ENCODE data around the gene ERAP2. TPM values are rescaled to one million over a fixed set of nuclear protein-coding genes. Genes with fewer than 3 reads are reported as not detected.

ERAP2 gene
- polyA plus RNA-seq, 1 donor from 2014 or later = not detected

DNA sequence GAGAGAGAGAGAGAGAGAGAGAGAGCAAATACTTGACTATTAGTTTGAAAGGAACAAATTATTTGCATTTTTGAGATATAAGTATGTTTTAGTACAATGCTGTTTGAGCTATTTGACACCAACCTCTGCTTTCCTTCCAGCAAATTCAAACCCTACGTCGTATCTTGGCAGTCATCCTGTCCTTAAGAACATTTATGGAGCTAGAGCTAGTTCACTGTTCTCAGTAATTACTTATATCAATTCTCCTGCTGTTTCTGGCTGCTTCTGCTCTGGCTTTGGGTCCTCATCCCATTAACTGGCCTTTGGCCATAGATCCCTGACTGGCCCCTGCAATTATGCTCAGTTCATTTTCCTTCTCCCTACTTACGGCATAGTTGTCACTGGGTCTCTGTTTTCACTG is 19.9 kb upstream of the ERAP2 start:
- Histone ChIP-seq H2AFZ (ENCODE audit: low read depth, low read length) (no peak overlapping the region), H3F3A (ENCODE audit: insufficient read depth, low read length, poor library complexity, severe bottlenecking) (no peaks in the 10 kb centered on the region), H3K9ac (ENCODE audit: low read length) (no peak overlapping the region), H3K9me3 (ENCODE audit: low read length) (no peaks in the 10 kb centered on the region), H3K36me3 (ENCODE audit: insufficient read depth, low read length) (no peaks in the 10 kb centered on the region), H3K4me2 (ENCODE audit: low read length) (no peak overlapping the region), H3K79me2 (replicated peaks; ENCODE audit: insufficient read depth, low read length) (no peaks in the 10 kb centered on the region), H3K27me3 (ENCODE audit: insufficient read depth, low read depth, low read length) (no peaks in the 10 kb centered on the region), H3K27ac (ENCODE audit: low read length) (no peak overlapping the region), H3K9me2 (ENCODE audit: insufficient read depth, low read length) (no peaks in the 10 kb centered on the region), H3K4me3 (ENCODE audit: low read length) (no peak overlapping the region), H4K20me1 (ENCODE audit: insufficient read depth) (no peaks in the 10 kb centered on the region)
- TF ChIP-seq EP300 (conservative IDR thresholded peaks at IDR 0.05; ENCODE audit: poor library complexity, severe bottlenecking) (no peak), TAF1 (IDR thresholded peaks at IDR 0.05; ENCODE audit: low read depth) (no peak), MXI1 (conservative IDR thresholded peaks at IDR 0.05; ENCODE audit: poor library complexity, severe bottlenecking) (no peak), SMC3 (conservative IDR thresholded peaks at IDR 0.05; ENCODE audit: poor library complexity) (no peak), RAD21 (conservative IDR thresholded peaks at IDR 0.05) (no peak), CTCF (IDR thresholded peaks at IDR 0.05; ENCODE audit: poor library complexity, severe bottlenecking) (no peak), POLR2AphosphoS5 (IDR thresholded peaks at IDR 0.05) (no peak), EZH2 (IDR thresholded peaks at IDR 0.05; ENCODE audit: borderline replicate concordance, insufficient read depth, low read length, poor library complexity, severe bottlenecking) (no peak)
- TF ChIP-seq, protein P1, sequence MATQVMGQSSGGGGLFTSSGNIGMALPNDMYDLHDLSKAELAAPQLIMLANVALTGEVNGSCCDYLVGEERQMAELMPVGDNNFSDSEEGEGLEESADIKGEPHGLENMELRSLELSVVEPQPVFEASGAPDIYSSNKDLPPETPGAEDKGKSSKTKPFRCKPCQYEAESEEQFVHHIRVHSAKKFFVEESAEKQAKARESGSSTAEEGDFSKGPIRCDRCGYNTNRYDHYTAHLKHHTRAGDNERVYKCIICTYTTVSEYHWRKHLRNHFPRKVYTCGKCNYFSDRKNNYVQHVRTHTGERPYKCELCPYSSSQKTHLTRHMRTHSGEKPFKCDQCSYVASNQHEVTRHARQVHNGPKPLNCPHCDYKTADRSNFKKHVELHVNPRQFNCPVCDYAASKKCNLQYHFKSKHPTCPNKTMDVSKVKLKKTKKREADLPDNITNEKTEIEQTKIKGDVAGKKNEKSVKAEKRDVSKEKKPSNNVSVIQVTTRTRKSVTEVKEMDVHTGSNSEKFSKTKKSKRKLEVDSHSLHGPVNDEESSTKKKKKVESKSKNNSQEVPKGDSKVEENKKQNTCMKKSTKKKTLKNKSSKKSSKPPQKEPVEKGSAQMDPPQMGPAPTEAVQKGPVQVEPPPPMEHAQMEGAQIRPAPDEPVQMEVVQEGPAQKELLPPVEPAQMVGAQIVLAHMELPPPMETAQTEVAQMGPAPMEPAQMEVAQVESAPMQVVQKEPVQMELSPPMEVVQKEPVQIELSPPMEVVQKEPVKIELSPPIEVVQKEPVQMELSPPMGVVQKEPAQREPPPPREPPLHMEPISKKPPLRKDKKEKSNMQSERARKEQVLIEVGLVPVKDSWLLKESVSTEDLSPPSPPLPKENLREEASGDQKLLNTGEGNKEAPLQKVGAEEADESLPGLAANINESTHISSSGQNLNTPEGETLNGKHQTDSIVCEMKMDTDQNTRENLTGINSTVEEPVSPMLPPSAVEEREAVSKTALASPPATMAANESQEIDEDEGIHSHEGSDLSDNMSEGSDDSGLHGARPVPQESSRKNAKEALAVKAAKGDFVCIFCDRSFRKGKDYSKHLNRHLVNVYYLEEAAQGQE (IDR thresholded peaks at IDR 0.05; ENCODE audit: borderline replicate concordance) = no peak

GRCh38 chr5:96857454-96857853 is 18.8 kb upstream of the ERAP2 start:
- Histone ChIP-seq H3K4me3 (ENCODE audit: low read length) (no peak overlapping the region), H3F3A (ENCODE audit: insufficient read depth, low read length, poor library complexity, severe bottlenecking) (no peaks in the 10 kb centered on the region)

More at GRCh38 chr5:96857454-96857853, 18.8 kb upstream of the ERAP2 start:
- no peak overlapping the region for H3K4me2 ChIP-seq (ENCODE audit: low read length)
- H3K36me3 ChIP-seq (ENCODE audit: insufficient read depth, low read length) = no peaks in the 10 kb centered on the region
- no peak overlapping the region for H3K27ac ChIP-seq (ENCODE audit: low read length)
- H3K27me3 ChIP-seq (ENCODE audit: insufficient read depth, low read depth, low read length) = no peaks in the 10 kb centered on the region
- H4K20me1 ChIP-seq (ENCODE audit: insufficient read depth) = no peaks in the 10 kb centered on the region
- H3K79me2 ChIP-seq (replicated peaks; ENCODE audit: insufficient read depth, low read length) = no peaks in the 10 kb centered on the region
- TF ChIP-seq RAD21 (conservative IDR thresholded peaks at IDR 0.05) (no peak), EP300 (conservative IDR thresholded peaks at IDR 0.05; ENCODE audit: poor library complexity, severe bottlenecking) (no peak), EZH2 (IDR thresholded peaks at IDR 0.05; ENCODE audit: borderline replicate concordance, insufficient read depth, low read length, poor library complexity, severe bottlenecking) (no peak), SMC3 (conservative IDR thresholded peaks at IDR 0.05; ENCODE audit: poor library complexity) (no peak), MXI1 (conservative IDR thresholded peaks at IDR 0.05; ENCODE audit: poor library complexity, severe bottlenecking) (no peak), POLR2AphosphoS5 (IDR thresholded peaks at IDR 0.05) (no peak), CTCF (IDR thresholded peaks at IDR 0.05; ENCODE audit: poor library complexity, severe bottlenecking) (no peak), TAF1 (IDR thresholded peaks at IDR 0.05; ENCODE audit: low read depth) (no peak)
- TF ChIP-seq, protein P1 (IDR thresholded peaks at IDR 0.05; ENCODE audit: borderline replicate concordance) = no peak
- no peak overlapping the region for H2AFZ ChIP-seq (ENCODE audit: low read depth, low read length)
- H3K9me2 ChIP-seq (ENCODE audit: insufficient read depth, low read length) = no peaks in the 10 kb centered on the region
- H3K9me3 ChIP-seq (ENCODE audit: low read length) = no peaks in the 10 kb centered on the region
- H3K9ac ChIP-seq (ENCODE audit: low read length) = no peak overlapping the region
